ENCODE data around the gene CELA3B. TPM values are rescaled to one million over a fixed set of nuclear protein-coding genes. Genes with fewer than 3 reads are reported as not detected.
"Not testable (repeated sequence)": the region's sequence is repeated elsewhere in the genome, so short reads cannot be mapped to it uniquely, and the experiment has no call there.

CELA3B gene
- total and polyA plus RNA-seq, 2 of the 8 experiments (the other 6 are each of a cell fraction or from before 2014, with no cell fraction given): not detected

DNA sequence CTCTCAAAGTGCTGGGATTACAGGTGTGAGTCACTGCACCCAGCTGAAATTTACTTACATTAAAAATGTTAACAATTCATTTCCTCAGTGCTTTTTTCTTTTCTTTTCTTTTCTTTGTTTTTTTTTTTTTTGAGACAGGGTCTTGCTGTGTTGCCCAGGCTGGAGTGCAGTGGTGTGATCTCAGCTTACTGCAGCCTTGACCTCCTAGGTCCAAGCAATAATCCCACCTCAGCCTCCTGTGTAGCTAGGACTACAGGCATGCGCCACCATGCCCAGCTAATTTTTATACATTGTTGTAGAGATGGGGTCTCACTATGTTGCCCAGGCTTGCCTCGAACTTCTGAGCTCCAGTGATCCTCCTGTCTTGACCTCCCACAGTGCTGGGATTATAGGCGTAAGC, 27.1 kb downstream of the CELA3B start:
- DNase-seq (ENCODE audit: low read depth in 1 of 2, low spot score in 2 of 2); H3K4me1 ChIP-seq (replicated peaks in 1 of 4; ENCODE audit: control insufficient read depth in 3 of 4, insufficient read depth in 4 of 4, low read length in 3 of 4); H3K56ac ChIP-seq (replicated peaks; ENCODE audit: insufficient read length, low read depth, low read length); H2BK20ac ChIP-seq (ENCODE audit: low read length); H4K5ac ChIP-seq (ENCODE audit: insufficient read length, low read depth, low read length); H4K20me1 ChIP-seq (replicated peaks in 1 of 2; ENCODE audit: control insufficient read depth in 1 of 2, insufficient read depth in 2 of 2, low read length in 2 of 2); H2BK15ac ChIP-seq (ENCODE audit: low read length); H3K27ac ChIP-seq (ENCODE audit: low read depth, low read length); H4K8ac ChIP-seq (ENCODE audit: extremely low read depth, insufficient read depth, low read length); H3K4me3 ChIP-seq (ENCODE audit: extremely low read depth in 1 of 4, insufficient read depth in 2 of 4, low read depth in 3 of 4, low read length in 4 of 4); H2BK120ac ChIP-seq (replicated peaks; ENCODE audit: low read depth, low read length); H4K91ac ChIP-seq (replicated peaks; ENCODE audit: insufficient read length, low read length); H2BK12ac ChIP-seq (ENCODE audit: low read depth, low read length); H3K4me2 ChIP-seq (ENCODE audit: insufficient read depth in 1 of 2, low read depth in 2 of 2, low read length in 2 of 2); H2AK5ac ChIP-seq (ENCODE audit: low read depth, low read length); H3K79me1 ChIP-seq (ENCODE audit: low read depth, low read length); H3K79me2 ChIP-seq (ENCODE audit: control insufficient read depth in 1 of 2, insufficient read depth in 2 of 2, low read length in 2 of 2); H3K9me3 ChIP-seq (ENCODE audit: insufficient read depth in 2 of 2, low read depth in 1 of 2, low read length in 1 of 2); H3K27me3 ChIP-seq (replicated peaks in 1 of 4; ENCODE audit: control insufficient read depth in 3 of 4, extremely low read depth in 1 of 4, insufficient read depth in 3 of 4, low read length in 3 of 4); H3K4ac ChIP-seq (replicated peaks; ENCODE audit: insufficient read length, low read depth, low read length); H2BK5ac ChIP-seq (ENCODE audit: low read depth, low read length); FAIRE-seq; H3K36me3 ChIP-seq (ENCODE audit: control insufficient read depth in 2 of 4, insufficient read depth in 4 of 4, low read length in 3 of 4); H3K23ac ChIP-seq (ENCODE audit: insufficient read length); H3K18ac ChIP-seq (ENCODE audit: extremely low read depth, low read length); H3K14ac ChIP-seq (ENCODE audit: insufficient read length); H2AFZ ChIP-seq (ENCODE audit: low read length); H3K23me2 ChIP-seq (ENCODE audit: low read depth, low read length); H3K9ac ChIP-seq (replicated peaks in 1 of 4; ENCODE audit: extremely low read depth in 1 of 4, low read depth in 3 of 4, low read length in 3 of 4): not testable (repeated sequence)
- WGBS, 2 experiments (ENCODE audit: extremely low coverage in 1 of 2, insufficient coverage in 1 of 2, insufficient read length in 1 of 2, insufficient replicate concordance in 2 of 2, low coverage in 1 of 2, low lambda C conversion rate in 2 of 2, missing lambda C conversion rate in 1 of 2): 90% methylated on average over 2 of the region's 3 CpGs; no CpG with 5 or more reads in 1 of the 2 experiments
- ChIA-PET POLR2A (ENCODE audit: partially characterized antibody) (interaction anchor here (0.7 kb wide), 1 partner anchor 306 kb away, joined by 3 read pairs; no protein-coding TSS in a partner anchor), CTCF (ENCODE audit: partially characterized antibody) (interaction anchor here (1.3 to 2.1 kb wide), 2 partner anchors 12 to 18 kb away, joined by 3 to 5 read pairs; no protein-coding TSS in a partner anchor)

All from H1 (cell line).